GM18520 (cell line): ENCODE data around the gene ETV7.
"Not testable (repeated sequence)": the region's sequence is repeated elsewhere in the genome, so short reads cannot be mapped to it uniquely, and the experiment has no call there.

ENCODE experiments used
- ATAC-seq: cut with Tn5 transposase; IDR thresholded peaks from one replicate; pipeline ENCODE4 v1.9.1; 2021; ENCODE audit not compliant: unreplicated experiment

ETV7 gene

GRCh38 chr6:36343109-36343680, 44.3 kb downstream of the ETV7 start:
- ATAC-seq: no peak

- no peak for ATAC-seq
Measured at GRCh38 chr6:36340618-36341454, 46.6 kb downstream of the ETV7 start.

DNA sequence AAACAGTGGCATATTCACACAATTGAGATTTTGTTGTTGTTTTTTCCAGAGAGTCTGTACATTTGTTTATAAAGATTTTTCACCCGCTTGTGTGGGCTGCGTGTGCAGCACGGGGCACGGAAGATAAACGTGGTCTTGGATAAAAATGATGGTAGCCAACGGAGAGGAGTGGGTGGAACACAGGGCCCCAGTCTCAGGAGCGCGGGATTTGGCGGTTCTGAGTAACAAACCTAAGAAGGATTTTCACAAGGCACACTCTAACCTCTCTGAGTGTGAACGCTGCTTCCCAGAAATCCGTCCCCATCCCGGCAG, 47.2 kb downstream of the ETV7 start:
- ATAC-seq: no peak

DNA sequence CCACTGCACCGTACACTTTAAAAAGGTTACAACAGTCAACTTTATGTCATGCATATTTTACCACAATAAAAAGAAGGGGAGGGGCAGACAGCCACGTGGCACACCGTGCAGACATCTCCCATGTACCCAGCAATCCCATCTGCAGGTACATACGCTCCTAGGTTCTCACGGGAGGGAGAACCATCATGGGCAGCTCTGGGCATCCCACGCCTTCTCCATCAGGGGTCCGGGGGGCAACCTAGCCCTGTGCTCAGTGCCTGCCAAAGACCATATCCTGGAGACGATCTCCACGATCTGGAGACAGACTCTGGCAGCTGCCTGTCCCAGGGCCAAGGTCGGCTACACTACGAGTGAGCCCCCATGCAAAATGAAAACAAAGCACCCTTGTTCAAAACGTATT, 48.3 kb downstream of the ETV7 start:
- ATAC-seq: no peak

GRCh38 chr6:36338223-36338622, 49.2 kb downstream of the ETV7 start:
- not testable (repeated sequence) for ATAC-seq

DNA sequence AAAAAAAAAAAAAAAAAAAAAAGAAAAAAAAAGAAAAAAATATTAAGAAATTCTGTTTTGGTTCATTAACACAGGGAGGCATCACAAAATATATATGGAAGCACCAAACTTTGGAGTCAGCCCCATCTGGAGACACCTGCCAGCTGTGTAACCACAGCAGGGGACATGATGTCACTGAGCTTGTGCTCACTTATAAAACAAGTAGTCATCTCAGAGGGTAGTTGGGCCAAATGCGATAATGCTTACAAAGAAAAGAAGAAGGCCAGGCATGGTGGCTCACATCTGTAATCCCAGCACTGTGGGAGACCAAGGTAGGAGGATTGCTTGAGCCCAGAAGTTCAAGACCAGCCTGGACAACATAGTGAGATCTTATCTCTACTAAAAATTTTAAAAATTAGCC, 49.7 kb downstream of the ETV7 start:
- ATAC-seq: no peak

- no peak for ATAC-seq
Measured at GRCh38 chr6:36336779-36337241, 50.7 kb downstream of the ETV7 start, which contains the start of gene BNIP5. BNIP5 (minus strand) TSS chr6:36336888; CDS start chr6:36330690, 6,198 bp downstream.

DNA sequence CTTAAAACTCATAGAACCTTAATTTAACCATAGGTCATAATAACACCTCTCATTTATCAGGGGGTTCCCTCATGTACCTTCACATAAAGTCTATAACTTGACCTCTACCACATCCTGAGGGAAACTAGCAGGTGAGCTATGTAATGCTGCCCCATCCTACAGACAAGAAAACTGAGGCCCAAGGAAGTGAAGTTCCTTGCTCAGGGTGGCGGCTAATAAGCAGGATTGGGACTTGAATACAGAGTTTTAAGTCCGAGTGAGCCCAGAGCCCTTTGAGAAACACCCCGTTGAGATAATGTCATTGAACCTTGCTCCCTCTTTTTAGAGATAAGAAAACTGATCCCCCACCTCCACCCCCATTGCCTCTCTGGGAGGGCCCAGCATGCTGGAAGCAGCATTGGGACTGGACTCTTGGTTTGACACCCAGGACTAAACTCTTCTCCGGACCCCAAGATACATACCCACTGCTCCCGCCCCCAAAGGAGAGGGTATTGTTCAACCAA, 51.2 kb downstream of the ETV7 start:
- ATAC-seq: no peak

DNA sequence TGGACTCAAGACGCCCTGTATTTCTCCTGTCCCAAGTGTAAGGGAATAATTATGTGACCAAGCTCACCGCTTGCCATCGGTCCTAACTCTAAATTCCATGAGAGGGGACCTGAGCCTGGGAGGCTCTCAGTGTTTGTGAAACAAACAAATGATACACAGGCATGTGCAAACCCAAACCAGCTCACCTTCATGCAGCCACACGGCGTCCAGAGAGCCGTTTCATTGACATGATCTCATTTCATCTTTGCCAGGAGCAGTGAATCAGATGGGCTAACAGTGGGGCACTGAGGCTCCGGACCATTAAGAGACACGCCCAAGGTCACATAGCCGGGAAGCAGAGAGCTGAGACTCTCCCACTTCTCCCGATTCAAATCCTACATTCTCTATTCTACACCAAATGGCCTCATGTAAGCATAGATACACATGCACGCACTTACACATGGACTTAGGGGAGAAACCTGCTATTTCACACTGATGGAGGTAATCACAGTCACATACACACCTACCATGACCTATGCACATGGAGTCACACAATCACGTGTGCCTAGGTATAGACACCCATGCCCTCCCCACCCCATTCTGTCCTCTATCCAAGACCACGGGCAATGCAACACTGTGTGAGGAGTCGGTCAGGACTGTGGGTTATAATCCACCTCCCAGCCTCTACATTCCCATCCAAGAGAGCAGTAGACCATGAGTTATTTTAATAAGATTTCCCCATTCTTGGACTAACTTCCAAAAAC, 51.8 kb downstream of the ETV7 start:
- no peak for ATAC-seq

DNA sequence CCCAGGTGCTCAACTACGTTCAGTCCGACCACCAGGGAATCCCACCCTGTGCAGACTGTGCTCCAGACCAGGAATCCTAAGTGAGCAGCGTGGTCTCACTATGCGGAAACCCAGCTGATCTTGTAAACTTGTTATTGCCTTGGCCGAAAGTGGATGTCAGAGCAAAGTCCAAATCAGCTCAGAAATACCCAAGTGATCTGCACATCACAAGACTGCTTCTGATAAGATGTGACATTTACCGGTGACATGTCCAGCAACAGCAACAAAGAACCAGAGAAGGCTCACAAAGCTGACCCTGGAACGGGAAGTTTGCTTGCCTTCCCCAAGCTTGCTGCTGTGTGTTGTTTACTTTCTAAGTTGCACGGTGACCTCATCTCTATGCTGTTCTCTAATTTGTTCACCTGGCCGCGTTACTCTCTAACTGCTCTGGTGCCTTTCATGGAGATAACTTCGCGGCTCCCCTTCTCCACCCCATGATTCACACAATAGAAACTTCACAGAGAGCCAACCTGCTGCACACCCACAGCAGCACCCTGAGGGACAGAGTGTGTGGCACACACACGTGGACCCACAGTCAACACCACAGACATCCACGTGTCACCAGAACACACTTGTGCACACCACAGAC, 52.5 kb downstream of the ETV7 start:
- ATAC-seq: no peak

GRCh38 chr6:36333931-36334725, 53.3 kb downstream of the ETV7 start:
- ATAC-seq: no peak

- ATAC-seq: no peak
Measured at GRCh38 chr6:36333171-36333895, 54.1 kb downstream of the ETV7 start.

DNA sequence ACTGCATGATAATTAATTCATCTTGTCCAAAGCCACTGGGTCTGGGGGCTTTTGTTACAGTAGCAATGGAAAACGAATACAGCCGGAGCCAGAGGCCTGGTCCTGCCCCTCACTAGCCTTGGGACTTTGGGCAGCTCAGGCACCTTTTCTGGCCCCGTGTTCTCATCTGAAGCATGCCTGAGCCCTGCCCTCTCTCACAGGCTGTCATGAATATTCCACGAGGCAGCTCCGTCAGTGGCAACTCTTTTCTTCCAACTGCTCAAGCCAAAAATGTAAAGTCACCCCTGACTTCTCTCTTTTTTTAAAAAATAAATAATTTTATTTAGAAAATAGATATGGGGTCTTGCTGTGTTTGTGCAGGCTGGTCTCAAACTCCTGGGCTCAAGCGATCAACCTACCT, 56.1 kb downstream of the ETV7 start:
- ATAC-seq: no peak

GRCh38 chr6:36330366-36330765, 57.1 kb downstream of the ETV7 start:
- no peak for ATAC-seq

GRCh38 chr6:36329798-36330291, 57.6 kb downstream of the ETV7 start:
- no peak for ATAC-seq

DNA sequence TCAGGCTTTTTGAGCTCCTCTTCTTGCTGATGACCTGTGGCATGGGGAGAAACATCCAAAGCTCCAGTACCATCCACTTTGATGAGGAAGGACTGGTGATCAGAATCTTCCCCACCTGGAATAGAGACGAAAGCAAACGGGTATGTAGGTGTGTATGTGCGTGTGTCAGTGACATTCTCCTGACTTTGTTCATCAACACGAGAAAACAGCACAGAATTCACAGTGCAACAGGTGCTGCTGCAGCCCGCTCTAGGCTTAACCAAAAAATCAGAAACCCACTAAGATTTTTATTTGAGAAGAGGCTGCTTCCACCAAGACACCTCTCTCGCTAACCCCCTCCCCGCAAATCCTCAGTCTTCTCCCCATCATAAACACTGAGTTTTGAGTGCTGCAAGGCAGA, 58.9 kb downstream of the ETV7 start:
- ATAC-seq: no peak

- no peak for ATAC-seq
Measured at GRCh38 chr6:36327919-36328236, 59.6 kb downstream of the ETV7 start.

DNA sequence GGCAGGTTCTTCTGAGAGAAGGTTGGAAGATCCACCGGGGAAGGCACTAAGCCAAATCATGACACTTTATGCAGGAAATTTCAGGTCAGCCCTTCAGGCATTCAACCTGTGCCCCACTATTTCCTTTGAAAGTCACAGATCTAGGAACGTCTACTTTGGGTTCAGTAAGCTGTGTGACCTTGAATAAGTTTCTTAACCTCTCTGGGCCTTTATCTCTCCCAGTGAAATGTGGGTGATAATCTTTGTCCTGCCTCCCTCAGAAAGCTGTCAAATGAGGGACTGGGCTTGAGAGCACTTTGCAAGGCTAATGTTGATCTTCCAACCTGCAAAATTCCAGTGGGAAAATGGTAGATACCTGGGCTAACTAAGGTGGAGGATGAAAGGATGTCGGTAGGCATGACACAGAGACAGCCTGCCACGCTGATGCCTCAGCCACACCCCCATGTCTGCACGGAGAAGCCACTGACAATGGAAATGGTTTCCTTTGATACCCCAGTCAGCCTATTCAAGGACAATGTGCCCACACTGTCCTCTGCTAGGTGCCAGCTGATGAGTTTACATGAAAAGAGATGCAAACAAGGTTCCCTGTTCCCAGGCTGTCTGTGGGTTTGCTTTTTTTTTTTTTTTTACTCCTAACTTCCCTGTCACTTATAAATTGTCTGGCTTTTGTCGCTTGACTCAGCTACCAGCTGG, 60.1 kb downstream of the ETV7 start:
- no peak for ATAC-seq

- ATAC-seq: no peak
Measured at GRCh38 chr6:36326356-36326995, 61.0 kb downstream of the ETV7 start.
